Mesodermal cell (in vitro differentiated cells): ENCODE results near the gene AP3D1.

Experiments
- H3K27ac ChIP-seq: 2 replicates; pipeline ENCODE4 v1.7.0; 2013; ENCODE audit warnings: mild to moderate bottlenecking, low read depth, low read length, moderate library complexity; ENCODE audit not compliant: severe bottlenecking
- H3K36me3 ChIP-seq: 2 replicates; pipeline ENCODE4 v1.7.1; 2013; ENCODE audit warnings: mild to moderate bottlenecking, low read length, moderate library complexity; ENCODE audit not compliant: control insufficient read depth, insufficient read depth
- H3K4me1 ChIP-seq: one replicate; pipeline ENCODE4 v1.7.1; 2013; ENCODE audit warnings: mild to moderate bottlenecking, low read length; ENCODE audit not compliant: insufficient read depth, control insufficient read depth, poor library complexity, severe bottlenecking
- H3K4me3 ChIP-seq: 2 replicates; pipeline ENCODE4 v1.7.0; 2013; ENCODE audit warnings: low read length, control low read depth, mild to moderate bottlenecking; ENCODE audit not compliant: insufficient read depth, poor library complexity, severe bottlenecking; ENCODE audit errors: extremely low read depth
- H3K9me3 ChIP-seq: 2 replicates; pipeline ENCODE4 v1.7.1; 2013; ENCODE audit warnings: mild to moderate bottlenecking, low read length, moderate library complexity; ENCODE audit not compliant: control insufficient read depth
- WGBS, 2 experiments: methylation state at CpG; one replicate each; pipeline ENCODE4 v1.1.5; 2013; ENCODE audit warnings: missing lambda C conversion rate in 2 of 2; ENCODE audit not compliant: insufficient coverage in 2 of 2; 5-methylcytosine and 5-hydroxymethylcytosine counted together

The AP3D1 gene

GRCh38 chr19:2123682-2124387, 27.5 kb downstream of the AP3D1 start:
- Histone ChIP-seq H3K9me3 (no peaks in the 10 kb centered on the region), H3K4me1 (no peaks in the 10 kb centered on the region), H3K4me3 (no peak overlapping the region), H3K36me3 (peaks cover 90% of the 10 kb centered on the region), H3K27ac (no peak overlapping the region)
- WGBS, 2 experiments = 92 to 93% methylated on average over 24 to 25 of the region's 25 CpGs

DNA sequence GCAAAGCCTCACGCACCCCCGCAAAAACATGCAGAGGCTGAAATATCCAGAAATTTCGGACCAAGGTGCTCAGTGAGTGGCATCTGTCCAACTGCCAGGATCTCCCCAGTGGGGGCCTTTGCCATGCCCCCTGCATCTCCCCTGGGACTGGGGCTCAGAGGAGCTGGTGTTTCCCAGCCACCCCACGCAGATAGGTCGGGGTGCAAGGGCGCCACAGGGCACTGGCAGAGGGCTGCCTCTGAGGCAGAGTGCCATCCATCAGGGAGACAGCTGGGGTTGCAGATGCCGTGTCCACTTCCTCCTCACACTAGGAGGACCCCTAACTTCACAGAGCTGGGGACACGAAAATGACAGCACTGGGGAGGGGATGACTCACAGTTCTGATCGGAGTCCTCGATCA, 28.4 kb downstream of the AP3D1 start:
- 97 to 98% methylated on average over 8 to 10 of the region's 10 CpGs for WGBS, 2 experiments
- H3K36me3 ChIP-seq = peaks cover 96% of the 10 kb centered on the region

GRCh38 chr19:2122251-2122650, 29.1 kb downstream of the AP3D1 start:
- H3K27ac ChIP-seq = no peak overlapping the region
- no peak overlapping the region for H3K4me3 ChIP-seq
- peaks cover 96% of the 10 kb centered on the region for H3K36me3 ChIP-seq
- no peaks in the 10 kb centered on the region for H3K4me1 ChIP-seq
- H3K9me3 ChIP-seq = no peaks in the 10 kb centered on the region
- 96 to 97% methylated on average over 10 of the region's 15 CpGs for whole genome bisulfite sequencing, 2 experiments

More for the DNA sequence above, 28.4 kb downstream of the AP3D1 start:
- Histone ChIP-seq H3K4me3 (no peak overlapping the region), H3K4me1 (no peaks in the 10 kb centered on the region), H3K27ac (no peak overlapping the region), H3K9me3 (no peaks in the 10 kb centered on the region)

- H3K4me1 ChIP-seq = no peaks in the 10 kb centered on the region
Measured at GRCh38 chr19:2121416-2122051, 29.8 kb downstream of the AP3D1 start.

DNA sequence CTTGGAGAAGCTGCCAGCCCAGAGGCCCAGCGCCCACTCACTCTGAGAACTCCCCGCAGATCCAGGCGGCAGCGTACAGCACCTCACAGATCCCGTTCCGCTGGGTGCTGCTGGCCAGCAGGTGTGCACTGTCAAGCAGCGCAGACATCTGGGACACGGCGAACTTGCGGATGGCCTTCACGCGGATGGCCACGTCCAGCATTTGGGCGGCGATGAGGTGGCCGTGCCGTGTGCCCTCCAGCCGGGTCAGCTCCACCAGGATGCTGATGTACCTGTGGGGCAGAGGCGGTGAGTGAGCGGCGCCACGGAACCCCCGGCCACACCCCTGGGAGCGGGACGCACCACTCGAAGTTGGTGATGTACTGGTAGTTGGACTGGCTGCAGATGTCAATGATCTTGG, 30.5 kb downstream of the AP3D1 start:
- no peak overlapping the region for H3K27ac ChIP-seq
- no peak overlapping the region for H3K4me3 ChIP-seq
- WGBS, 2 experiments = 97% methylated on average over 24 to 26 of the region's 26 CpGs
- H3K36me3 ChIP-seq = peaks cover 98% of the 10 kb centered on the region
- H3K4me1 ChIP-seq = no peaks in the 10 kb centered on the region
- no peaks in the 10 kb centered on the region for H3K9me3 ChIP-seq

More at GRCh38 chr19:2121416-2122051, 29.8 kb downstream of the AP3D1 start:
- peaks cover 96% of the 10 kb centered on the region for H3K36me3 ChIP-seq
- H3K27ac ChIP-seq = no peak overlapping the region
- 95 to 96% methylated on average over 24 to 27 of the region's 27 CpGs for WGBS, 2 experiments
- no peaks in the 10 kb centered on the region for H3K9me3 ChIP-seq
- no peak overlapping the region for H3K4me3 ChIP-seq

DNA sequence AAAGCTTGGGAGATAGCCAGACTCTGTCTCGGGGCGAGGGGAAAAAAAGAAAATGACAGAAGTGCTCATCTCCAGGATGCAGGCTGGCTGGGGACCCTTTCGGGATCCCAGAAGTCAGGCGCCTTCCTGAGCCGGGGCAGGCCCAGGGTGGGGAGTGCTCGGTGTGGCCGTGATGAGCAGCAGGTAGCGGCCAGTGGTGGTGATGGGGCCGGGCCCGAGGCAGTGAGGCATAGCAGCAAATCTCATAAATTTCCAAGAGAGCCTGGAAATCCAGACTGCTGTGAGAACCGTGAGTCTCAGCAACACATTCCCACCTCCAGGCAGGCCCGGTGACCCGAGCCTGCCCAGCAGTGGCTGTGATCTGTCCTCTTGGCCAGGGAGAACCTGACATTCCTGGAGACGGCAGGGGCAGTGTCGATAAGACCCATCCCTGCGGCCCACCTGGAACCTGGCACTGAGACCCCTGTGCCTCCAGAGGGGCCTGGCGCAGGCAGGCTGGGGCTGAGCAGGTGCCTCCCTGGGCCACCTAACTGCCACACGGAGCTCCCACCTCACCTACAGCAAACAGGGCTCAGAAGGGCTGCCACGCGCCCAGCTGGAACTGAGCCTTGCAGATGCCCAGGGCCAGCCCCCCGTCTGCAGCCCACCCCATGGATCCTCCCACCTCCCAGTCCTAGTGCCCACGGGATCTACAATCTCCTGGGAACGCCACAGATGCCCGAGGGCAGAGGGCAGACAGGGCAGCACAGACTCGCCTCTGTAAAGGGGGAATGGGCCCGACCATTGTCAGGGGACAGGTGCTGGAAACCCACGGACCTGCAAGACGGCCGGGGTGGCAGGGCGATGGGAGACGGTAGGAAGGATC, 31.2 kb downstream of the AP3D1 start:
- 96 to 97% methylated on average over 27 to 28 of the region's 31 CpGs for WGBS, 2 experiments
- H3K4me3 ChIP-seq = no peak overlapping the region
- no peak overlapping the region for H3K27ac ChIP-seq
- peaks cover 97% of the 10 kb centered on the region for H3K36me3 ChIP-seq
- H3K4me1 ChIP-seq = no peaks in the 10 kb centered on the region
- no peaks in the 10 kb centered on the region for H3K9me3 ChIP-seq

DNA sequence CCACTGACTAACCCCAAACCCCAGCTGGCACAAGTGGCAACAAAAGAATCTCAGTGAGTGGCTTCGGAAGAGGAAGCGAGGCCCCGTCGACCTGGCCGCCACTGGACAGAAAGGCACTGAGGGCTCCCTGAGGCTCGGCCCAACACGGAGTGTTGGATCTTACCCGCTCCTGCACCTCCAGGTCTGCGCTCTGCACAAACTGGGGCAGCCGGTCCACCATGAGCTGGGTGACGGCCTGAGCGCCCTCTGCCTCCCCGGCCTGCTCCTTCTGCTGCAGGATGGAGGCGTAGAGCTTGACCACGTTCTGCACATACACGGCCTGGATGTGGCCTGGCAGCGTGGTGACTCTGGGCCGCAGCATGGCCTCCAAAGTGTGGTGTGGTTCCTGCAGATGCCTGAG, 32.9 kb downstream of the AP3D1 start:
- Histone ChIP-seq H3K4me1 (no peaks in the 10 kb centered on the region), H3K36me3 (peaks cover 99% of the 10 kb centered on the region), H3K9me3 (no peaks in the 10 kb centered on the region), H3K4me3 (no peak overlapping the region), H3K27ac (no peak overlapping the region)
- WGBS, 2 experiments = 98 to 99% methylated on average over 16 to 18 of the region's 18 CpGs

- no peaks in the 10 kb centered on the region for H3K9me3 ChIP-seq
- H3K4me1 ChIP-seq = no peaks in the 10 kb centered on the region
- WGBS, 2 experiments = 95 to 97% methylated on average over 26 to 27 of the region's 27 CpGs
- H3K27ac ChIP-seq = no peak overlapping the region
- peaks cover 95% of the 10 kb centered on the region for H3K36me3 ChIP-seq
- H3K4me3 ChIP-seq = no peak overlapping the region
Measured at GRCh38 chr19:2117215-2117960, 34.0 kb downstream of the AP3D1 start.

GRCh38 chr19:2116507-2116906, 34.9 kb downstream of the AP3D1 start:
- 94 to 96% methylated on average over 25 of the region's 25 CpGs for WGBS, 2 experiments
- Histone ChIP-seq H3K4me3 (no peak overlapping the region), H3K9me3 (no peaks in the 10 kb centered on the region), H3K27ac (no peak overlapping the region), H3K36me3 (peaks cover 95% of the 10 kb centered on the region), H3K4me1 (no peaks in the 10 kb centered on the region)

GRCh38 chr19:2115911-2116426, 35.4 kb downstream of the AP3D1 start:
- no peaks in the 10 kb centered on the region for H3K9me3 ChIP-seq
- WGBS, 2 experiments = 96% methylated on average over 12 to 22 of the region's 24 CpGs
- H3K4me3 ChIP-seq = no peak overlapping the region
- H3K27ac ChIP-seq = no peak overlapping the region
- H3K4me1 ChIP-seq = no peaks in the 10 kb centered on the region
- H3K36me3 ChIP-seq = peaks cover 95% of the 10 kb centered on the region
